SW 1271 (cell line): Measurements from ENCODE around the gene PDF.
A peak's percentile ranks its signal among the peaks of the same experiment; 100 is the strongest.
"Not testable (repeated sequence)": the region's sequence is repeated elsewhere in the genome, so short reads cannot be mapped to it uniquely, and the experiment has no call there.

Source experiments
- DNase-seq, 2 experiments: peaks; one replicate each; lab custom pipeline; 2025; lab: John Stamatoyannopoulos, UW

The PDF gene

GRCh38 chr16:69316595-69317034 lies 13.8 kb downstream of the PDF start:
- DNase-seq: no peak

- no peak for DNase-seq
Observed at GRCh38 chr16:69315486-69316311, 14.7 kb downstream of the PDF start.

DNA sequence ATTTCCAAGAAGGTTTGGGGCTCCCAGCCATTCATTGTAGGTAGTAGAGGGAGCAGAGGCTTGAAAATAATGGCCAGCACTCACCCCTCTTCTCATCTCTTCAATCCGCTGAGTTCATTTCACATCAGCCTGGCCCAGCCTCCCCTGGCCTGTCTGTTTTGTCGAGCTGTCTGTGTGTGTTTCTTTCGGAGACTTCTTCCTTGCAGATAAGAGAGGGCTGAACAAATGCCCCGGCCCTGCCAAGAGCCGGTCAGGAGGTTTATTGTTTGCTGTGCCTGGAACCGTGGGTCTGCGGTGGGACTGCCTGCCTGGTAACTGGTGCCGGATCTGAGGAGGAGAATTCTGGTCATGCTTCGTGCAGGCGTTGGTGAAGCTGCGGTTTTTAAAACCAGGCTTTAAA lies 15.9 kb downstream of the PDF start:
- no peak for DNase-seq

- no peak for DNase-seq
Observed at GRCh38 chr16:69313469-69313868, 16.9 kb downstream of the PDF start.

DNA sequence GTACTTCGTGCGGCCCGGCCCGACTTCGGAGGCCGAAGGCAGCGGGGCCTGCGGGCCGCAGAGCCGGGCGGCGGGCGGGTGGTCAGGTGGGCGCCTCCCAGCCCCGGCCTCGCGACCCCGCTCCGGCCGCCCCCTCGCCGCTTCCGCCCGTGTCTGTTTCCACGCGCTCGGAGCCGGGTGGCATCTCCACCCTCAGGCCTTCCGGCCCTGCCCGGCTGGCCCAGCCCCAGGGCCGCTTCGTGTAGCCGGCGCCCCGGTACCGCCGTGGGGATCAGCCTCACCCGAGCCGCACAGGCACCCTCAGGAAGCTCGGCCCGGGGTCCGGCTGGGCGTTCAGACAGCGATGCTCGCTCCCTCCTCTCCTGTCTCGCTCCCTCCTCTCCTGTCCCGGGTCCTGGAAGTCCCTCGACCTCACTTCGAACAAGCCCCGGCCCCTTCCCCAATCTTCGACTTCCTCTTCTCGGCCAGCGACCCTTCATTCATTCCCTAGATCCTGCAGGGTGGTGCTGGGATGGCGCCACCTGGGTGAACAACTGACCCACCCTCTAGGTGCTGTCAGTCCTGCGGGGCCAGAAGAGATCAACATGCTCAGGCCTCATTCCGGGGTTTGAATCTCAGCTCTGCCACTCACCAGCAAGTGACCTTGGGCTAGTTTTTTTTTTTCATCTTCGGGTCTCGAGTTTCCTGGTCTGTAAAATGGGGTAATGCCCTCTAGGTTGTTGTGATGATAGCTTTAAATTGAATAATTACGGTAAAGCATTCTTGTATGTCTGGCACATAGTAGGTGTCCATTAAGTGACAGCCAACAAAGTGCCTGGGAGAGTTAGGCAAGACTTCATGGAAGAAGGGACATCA lies 18.6 kb downstream of the PDF start:
- peak in 1 of 2 experiments; percentile 45 for DNase-seq

GRCh38 chr16:69310653-69311532 lies 19.5 kb downstream of the PDF start, which contains the start of gene VPS4A:
Gene VPS4A (plus strand): TSS chr16:69311350. CDS start chr16:69311512, 162 bp downstream.
- peak; percentile 71 to 91 for DNase-seq

GRCh38 chr16:69309316-69309715 lies 21.1 kb downstream of the PDF start:
- DNase-seq: no peak

GRCh38 chr16:69307856-69308255 lies 22.5 kb downstream of the PDF start:
- no peak for DNase-seq

DNA sequence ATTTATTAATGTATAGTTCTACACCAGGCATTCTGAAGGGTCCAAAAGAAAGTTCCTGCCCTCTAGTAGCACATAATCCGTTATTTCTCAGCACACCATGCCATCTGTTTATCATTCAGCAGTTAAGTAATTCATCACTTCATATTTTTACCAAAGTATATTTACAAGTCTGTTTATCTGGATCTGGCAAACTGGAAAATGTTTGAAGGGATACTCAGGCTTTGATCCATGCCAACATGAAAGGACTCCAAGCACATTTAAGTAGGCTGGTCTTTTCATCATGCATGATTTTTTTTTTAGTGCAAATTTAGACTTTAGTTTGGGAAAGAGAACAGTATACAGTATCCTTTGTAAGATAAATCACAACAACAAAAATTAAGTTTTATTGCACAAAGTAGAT lies 23.3 kb downstream of the PDF start:
- no peak for DNase-seq

- no peak for DNase-seq
Observed at GRCh38 chr16:69306031-69306430, 24.4 kb downstream of the PDF start.

DNA sequence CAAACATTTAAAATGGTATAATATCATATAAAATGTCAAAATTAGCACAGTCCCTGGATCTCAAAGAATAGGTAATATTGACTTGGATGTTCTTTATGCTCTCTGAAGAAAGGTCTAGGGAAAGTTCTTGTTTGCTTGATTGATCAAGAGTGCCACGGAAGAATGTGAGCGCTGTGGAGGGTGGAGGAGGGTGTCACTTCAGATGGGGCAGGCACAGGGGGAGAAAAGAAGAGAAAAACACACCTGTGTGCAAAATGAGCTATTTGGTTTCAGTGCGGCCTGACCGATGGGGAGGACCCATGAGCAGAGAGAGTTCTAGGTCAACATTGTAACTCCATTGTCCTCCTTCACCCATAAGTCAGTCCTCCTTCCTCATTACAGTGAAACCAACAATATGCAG lies 28.1 kb downstream of the PDF start:
- DNase-seq: no peak

DNA sequence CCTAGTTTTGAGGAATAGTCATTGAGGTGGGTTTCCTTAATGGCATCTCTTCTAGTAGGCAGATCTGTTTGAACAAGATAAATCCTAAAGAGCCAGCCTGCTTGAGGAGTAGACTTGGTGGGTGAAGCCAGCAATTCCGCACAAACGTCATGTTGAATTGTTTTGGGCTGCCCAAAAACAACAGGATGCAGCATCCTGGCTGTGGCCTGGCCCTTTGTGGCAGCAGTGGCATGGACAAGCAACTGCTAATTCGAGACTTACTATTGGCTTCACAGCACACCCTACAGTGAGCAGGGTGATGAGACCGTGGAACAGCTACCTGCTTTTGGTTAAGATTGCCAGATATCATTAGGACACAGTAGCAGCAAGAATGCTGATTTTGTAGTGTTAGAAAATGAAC lies 28.5 kb downstream of the PDF start:
- DNase-seq: no peak

DNA sequence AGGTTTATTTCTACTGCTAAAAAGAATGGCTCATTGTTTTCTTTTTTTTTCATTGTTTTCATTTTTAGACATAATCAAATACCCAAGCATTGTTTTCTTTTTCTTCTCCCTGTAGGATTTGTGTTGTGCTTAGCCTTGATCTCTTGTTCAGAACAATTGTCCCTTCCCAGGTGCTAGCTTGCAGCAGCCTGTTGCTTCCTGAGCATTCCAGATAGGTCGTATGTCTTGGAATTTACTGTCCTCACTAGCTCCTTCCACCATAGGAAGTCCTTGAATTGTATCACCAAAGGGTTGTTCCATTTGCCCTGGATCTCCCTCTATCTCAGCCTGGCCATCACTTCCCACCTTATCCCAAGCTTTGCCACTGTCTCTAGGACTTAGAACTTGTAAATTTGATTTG lies 29.2 kb downstream of the PDF start:
- no peak for DNase-seq

DNA sequence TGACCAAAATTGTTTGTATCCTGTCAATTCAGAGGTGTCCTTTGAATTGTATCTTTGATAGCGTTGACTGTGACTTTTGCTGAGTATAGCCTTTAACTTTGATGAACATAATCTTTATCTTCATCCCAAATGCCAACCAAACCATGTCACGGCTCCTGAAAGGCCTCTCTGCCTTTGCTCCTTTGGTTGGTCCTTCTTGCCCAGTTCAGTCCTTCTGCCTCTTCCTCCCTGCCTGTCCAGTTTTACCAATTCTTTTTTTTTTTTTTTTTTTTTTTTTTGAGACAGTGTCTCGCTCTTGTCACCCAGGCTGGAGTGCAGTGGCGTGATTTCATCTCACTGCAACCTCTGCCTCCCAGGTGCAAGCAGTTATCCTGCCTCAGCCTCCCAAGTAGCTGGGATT lies 32.1 kb downstream of the PDF start:
- no peak for DNase-seq

GRCh38 chr16:69296771-69297170 lies 33.6 kb downstream of the PDF start:
- not testable (repeated sequence) for DNase-seq

DNA sequence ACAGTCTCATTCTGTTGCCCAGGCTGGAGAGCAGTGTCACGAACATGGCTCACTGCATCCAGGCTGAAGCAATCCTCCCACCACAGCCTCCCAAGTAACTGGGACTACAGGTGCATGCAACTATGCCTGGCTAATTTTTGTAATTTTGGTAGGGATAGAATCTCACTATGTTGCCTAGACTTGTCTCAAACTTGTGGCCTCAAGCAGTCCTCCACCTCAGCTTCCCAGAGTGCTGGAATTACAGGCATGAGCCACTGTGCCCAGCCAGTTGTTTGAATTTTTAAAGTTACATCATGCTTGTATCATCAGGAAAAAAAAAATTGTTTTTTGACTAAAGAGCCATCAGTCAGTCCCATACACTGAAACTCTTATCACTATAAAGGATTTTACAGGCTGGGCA lies 36.3 kb downstream of the PDF start:
- DNase-seq: no peak

GRCh38 chr16:69293401-69293800 lies 37.0 kb downstream of the PDF start:
- DNase-seq: no peak

GRCh38 chr16:69291657-69292056 lies 38.7 kb downstream of the PDF start:
- not testable (repeated sequence) for DNase-seq

- DNase-seq: peak in 1 of 2 experiments; percentile 62
Observed at GRCh38 chr16:69286941-69287713, 43.3 kb downstream of the PDF start.

- no peak for DNase-seq
Observed at GRCh38 chr16:69285240-69285639, 45.1 kb downstream of the PDF start.

DNA sequence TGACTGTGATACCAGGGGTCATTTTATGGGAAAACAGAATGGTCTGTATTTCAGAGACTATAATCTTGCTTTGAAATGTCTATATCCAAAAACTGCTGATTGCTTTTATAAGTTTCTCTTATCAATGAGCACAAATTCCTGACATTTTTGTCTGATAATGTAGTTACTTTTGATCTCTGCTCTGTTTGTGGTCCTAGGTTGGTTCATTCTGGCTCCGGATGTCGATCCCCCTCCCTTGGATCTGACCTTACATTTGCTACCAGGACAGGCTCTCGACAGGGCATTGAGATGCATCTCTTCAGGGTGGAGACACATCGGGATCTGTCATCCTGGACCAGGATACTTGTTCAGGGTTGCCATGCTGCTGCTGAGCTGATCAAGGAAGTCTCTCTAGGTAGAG lies 46.5 kb downstream of the PDF start:
- no peak for DNase-seq
